ENCODE data around the gene TBC1D9.
"Not testable (repeated sequence)": the region's sequence is repeated elsewhere in the genome, so short reads cannot be mapped to it uniquely, and the experiment has no call there.

The TBC1D9 gene

GRCh38 chr4:140756319-140757231 lies at the start of gene TBC1D9:
Gene TBC1D9 (minus strand): TSS chr4:140756385. CDS start chr4:140756045, 340 bp downstream.
- DNase-seq (ENCODE audit: low spot score) = no peak

GRCh38 chr4:140805293-140805692 lies 49.1 kb upstream of the TBC1D9 start:
- no peak for DNase-seq (ENCODE audit: low spot score)

GRCh38 chr4:140802591-140802990 lies 46.4 kb upstream of the TBC1D9 start:
- no peak for DNase-seq (ENCODE audit: low spot score)

- no peak for DNase-seq (ENCODE audit: low spot score)
Observed at GRCh38 chr4:140800666-140801065, 44.5 kb upstream of the TBC1D9 start.

- DNase-seq (ENCODE audit: low spot score) = no peak
Observed at GRCh38 chr4:140799686-140800225, 43.6 kb upstream of the TBC1D9 start.

GRCh38 chr4:140793291-140793690 lies 37.1 kb upstream of the TBC1D9 start:
- no peak for DNase-seq (ENCODE audit: low spot score)

- DNase-seq (ENCODE audit: low spot score) = no peak
Observed at GRCh38 chr4:140790765-140791164, 34.6 kb upstream of the TBC1D9 start.

- no peak for DNase-seq (ENCODE audit: low spot score)
Observed at GRCh38 chr4:140790171-140790570, 34.0 kb upstream of the TBC1D9 start.

- DNase-seq (ENCODE audit: low spot score) = no peak
Observed at GRCh38 chr4:140789759-140790158, 33.6 kb upstream of the TBC1D9 start.

- not testable (repeated sequence) for DNase-seq (ENCODE audit: low spot score)
Observed at GRCh38 chr4:140782787-140783186, 26.6 kb upstream of the TBC1D9 start.

GRCh38 chr4:140781596-140781995 lies 25.4 kb upstream of the TBC1D9 start:
- no peak for DNase-seq (ENCODE audit: low spot score)

GRCh38 chr4:140777894-140778293 lies 21.7 kb upstream of the TBC1D9 start:
- no peak for DNase-seq (ENCODE audit: low spot score)

- DNase-seq (ENCODE audit: low spot score) = no peak
Observed at GRCh38 chr4:140777386-140777785, 21.2 kb upstream of the TBC1D9 start.

GRCh38 chr4:140776556-140776955 lies 20.4 kb upstream of the TBC1D9 start:
- no peak for DNase-seq (ENCODE audit: low spot score)

- no peak for DNase-seq (ENCODE audit: low spot score)
Observed at GRCh38 chr4:140774956-140775355, 18.8 kb upstream of the TBC1D9 start.

GRCh38 chr4:140774510-140774909 lies 18.3 kb upstream of the TBC1D9 start:
- no peak for DNase-seq (ENCODE audit: low spot score)

GRCh38 chr4:140769209-140769608 lies 13.0 kb upstream of the TBC1D9 start:
- no peak for DNase-seq (ENCODE audit: low spot score)

GRCh38 chr4:140764785-140765392 lies 8.7 kb upstream of the TBC1D9 start:
- no peak for DNase-seq (ENCODE audit: low spot score)

- no peak for DNase-seq (ENCODE audit: low spot score)
Observed at GRCh38 chr4:140762202-140762601, 6.0 kb upstream of the TBC1D9 start.

- no peak for DNase-seq (ENCODE audit: low spot score)
Observed at GRCh38 chr4:140757232-140757630, 1.0 kb upstream of the TBC1D9 start.

GRCh38 chr4:140755774-140756318 lies 339 bp downstream of the TBC1D9 start:
- DNase-seq (ENCODE audit: low spot score) = no peak

- no peak for DNase-seq (ENCODE audit: low spot score)
Observed at GRCh38 chr4:140754918-140755773, 1.0 kb downstream of the TBC1D9 start.
